Measurements from ENCODE around the gene ANKRD66. TPM values are rescaled to one million over a fixed set of nuclear protein-coding genes. Genes with fewer than 3 reads are reported as not detected.
"Not testable (repeated sequence)": the region's sequence is repeated elsewhere in the genome, so short reads cannot be mapped to it uniquely, and the experiment has no call there.

The ANKRD66 gene
- total RNA-seq, 4 donors from 2014 or later: not detected

GRCh38 chr6:46760925-46761324 lies 14.2 kb downstream of the ANKRD66 start:
- TF ChIP-seq CTCF (IDR thresholded peaks at IDR 0.05): no peak
- ATAC-seq (ENCODE audit: low FRiP score): no peak
- DNase-seq (ENCODE audit: low spot score): no peak

GRCh38 chr6:46763466-46763865 lies 16.7 kb downstream of the ANKRD66 start:
- no peak for DNase-seq (ENCODE audit: low spot score)
- ATAC-seq (ENCODE audit: low FRiP score): no peak
- no peak for TF ChIP-seq CTCF (IDR thresholded peaks at IDR 0.05)

GRCh38 chr6:46764280-46764679 lies 17.5 kb downstream of the ANKRD66 start:
- DNase-seq (ENCODE audit: low spot score); ATAC-seq (ENCODE audit: low FRiP score): not testable (repeated sequence)

- no peak for ATAC-seq (ENCODE audit: low FRiP score)
- DNase-seq (ENCODE audit: low spot score): no peak
- no peak for TF ChIP-seq CTCF (IDR thresholded peaks at IDR 0.05)
Observed at GRCh38 chr6:46764961-46765360, 18.2 kb downstream of the ANKRD66 start.

GRCh38 chr6:46772016-46772415 lies 25.3 kb downstream of the ANKRD66 start:
- no peak for DNase-seq (ENCODE audit: low spot score)
- no peak for ATAC-seq (ENCODE audit: low FRiP score)
- TF ChIP-seq CTCF (IDR thresholded peaks at IDR 0.05): no peak

GRCh38 chr6:46772762-46773161 lies 26.0 kb downstream of the ANKRD66 start:
- no peak for TF ChIP-seq CTCF (IDR thresholded peaks at IDR 0.05)
- no peak for ATAC-seq (ENCODE audit: low FRiP score)
- DNase-seq (ENCODE audit: low spot score): no peak

GRCh38 chr6:46773201-46773855 lies 26.6 kb downstream of the ANKRD66 start:
- no peak for DNase-seq (ENCODE audit: low spot score)
- no peak for TF ChIP-seq CTCF (IDR thresholded peaks at IDR 0.05)
- no peak for ATAC-seq (ENCODE audit: low FRiP score)

- DNase-seq (ENCODE audit: low spot score); ATAC-seq (ENCODE audit: low FRiP score): not testable (repeated sequence)
Observed at GRCh38 chr6:46774736-46775135, 28.0 kb downstream of the ANKRD66 start.

Data from omental fat pad (tissue), 4 donors.